LNCaP clone FGC (cell line): Measurements from ENCODE around the gene ABCG1.

Source experiments
- DNase-seq: peaks from one replicate; pipeline ENCODE4 v3.0.0-alpha.2; 2011; ENCODE audit warnings: low read depth
- H3K4me3 ChIP-seq: 2 replicates; pipeline ENCODE4 v1.5.1; 2011; ENCODE audit warnings: mild to moderate bottlenecking, low read depth, low read length, control low read depth
- TF ChIP-seq, protein P1 (sequence below): IDR thresholded peaks from 2 replicates; pipeline ENCODE4 v1.5.1; 2012; ENCODE audit warnings: mild to moderate bottlenecking; ENCODE audit not compliant: control insufficient read depth, insufficient read depth; ENCODE audit errors: extremely low read depth

ABCG1 gene

DNA sequence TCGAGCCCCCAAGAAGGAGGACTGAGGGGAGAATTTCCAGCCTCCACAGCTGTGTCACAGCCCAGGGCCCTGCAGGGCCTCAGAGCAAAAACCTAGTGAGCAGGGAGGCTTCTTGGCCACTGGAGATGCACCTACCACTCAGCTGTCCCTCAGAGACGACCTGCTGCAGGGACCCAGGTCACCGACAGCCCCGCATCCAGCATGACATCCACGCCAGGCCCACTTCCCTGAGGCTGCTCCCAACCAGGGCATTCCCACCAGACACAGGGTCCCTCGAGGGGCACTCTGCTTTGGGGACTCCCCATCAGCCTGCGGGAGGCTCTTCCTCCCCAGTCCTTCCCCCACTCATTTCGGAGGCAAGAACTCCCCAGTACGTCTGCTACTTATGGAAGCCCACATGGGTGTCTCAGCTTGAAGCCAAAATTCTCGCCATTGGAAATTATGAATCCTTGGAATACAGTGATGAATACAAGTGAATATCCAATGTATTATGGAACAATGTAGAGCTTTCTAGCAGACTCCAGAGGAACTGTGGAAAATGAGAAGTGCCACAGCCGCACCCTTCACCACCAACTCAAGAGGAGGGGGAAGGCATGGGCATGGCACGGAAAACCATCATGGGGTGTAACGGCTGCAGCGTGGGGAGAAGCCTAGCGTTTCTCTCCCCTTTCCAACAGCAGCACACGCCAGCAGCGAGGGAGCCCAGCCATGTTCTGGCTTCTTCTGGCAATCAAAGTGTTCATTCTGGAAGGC, 89.4 kb downstream of the ABCG1 start:
- no peak for DNase-seq
- H3K4me3 ChIP-seq: no peak overlapping the region
- TF ChIP-seq, protein P1, sequence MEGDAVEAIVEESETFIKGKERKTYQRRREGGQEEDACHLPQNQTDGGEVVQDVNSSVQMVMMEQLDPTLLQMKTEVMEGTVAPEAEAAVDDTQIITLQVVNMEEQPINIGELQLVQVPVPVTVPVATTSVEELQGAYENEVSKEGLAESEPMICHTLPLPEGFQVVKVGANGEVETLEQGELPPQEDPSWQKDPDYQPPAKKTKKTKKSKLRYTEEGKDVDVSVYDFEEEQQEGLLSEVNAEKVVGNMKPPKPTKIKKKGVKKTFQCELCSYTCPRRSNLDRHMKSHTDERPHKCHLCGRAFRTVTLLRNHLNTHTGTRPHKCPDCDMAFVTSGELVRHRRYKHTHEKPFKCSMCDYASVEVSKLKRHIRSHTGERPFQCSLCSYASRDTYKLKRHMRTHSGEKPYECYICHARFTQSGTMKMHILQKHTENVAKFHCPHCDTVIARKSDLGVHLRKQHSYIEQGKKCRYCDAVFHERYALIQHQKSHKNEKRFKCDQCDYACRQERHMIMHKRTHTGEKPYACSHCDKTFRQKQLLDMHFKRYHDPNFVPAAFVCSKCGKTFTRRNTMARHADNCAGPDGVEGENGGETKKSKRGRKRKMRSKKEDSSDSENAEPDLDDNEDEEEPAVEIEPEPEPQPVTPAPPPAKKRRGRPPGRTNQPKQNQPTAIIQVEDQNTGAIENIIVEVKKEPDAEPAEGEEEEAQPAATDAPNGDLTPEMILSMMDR: no peak

DNA sequence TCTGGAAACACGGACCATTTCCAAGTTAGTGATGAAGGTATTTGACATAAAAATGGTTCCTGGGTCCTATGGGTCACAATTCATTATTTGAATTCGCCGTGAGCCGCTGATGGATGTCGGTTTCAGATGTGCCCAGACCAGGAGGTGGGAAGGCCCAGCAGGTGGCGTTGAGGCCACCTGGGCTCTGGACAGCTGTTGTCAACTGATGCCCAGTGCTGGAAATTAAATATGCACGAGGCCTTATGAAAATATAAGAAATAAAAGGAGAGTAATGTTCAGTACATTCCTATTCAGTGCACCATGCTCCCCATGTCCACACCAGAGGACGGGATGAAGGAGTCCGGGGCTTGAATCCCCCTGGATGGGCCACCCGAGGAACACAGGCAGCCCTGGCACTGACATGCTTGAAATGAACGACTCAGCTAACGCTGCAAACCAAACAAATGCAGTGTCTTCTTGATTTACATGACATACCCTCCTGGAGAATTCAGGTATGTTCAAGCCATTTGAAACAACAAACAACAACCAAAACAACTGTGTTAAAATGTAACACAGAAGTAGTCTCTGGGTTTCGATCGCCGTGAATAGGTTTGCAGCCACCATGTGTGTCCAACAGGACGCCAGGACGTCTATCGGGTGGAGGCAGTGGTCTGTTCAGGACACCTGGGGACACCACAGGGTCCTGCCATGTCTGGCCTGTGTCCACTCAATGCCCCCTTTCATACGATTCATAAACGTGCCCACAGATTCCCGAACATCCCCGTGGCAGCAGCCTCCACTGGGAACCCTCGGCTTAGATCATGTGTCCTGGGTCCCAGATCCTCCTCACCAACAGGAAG, 90.2 kb downstream of the ABCG1 start:
- TF ChIP-seq, protein P1: peak; percentile 45
- H3K4me3 ChIP-seq: no peak overlapping the region
- DNase-seq: no peak

DNA sequence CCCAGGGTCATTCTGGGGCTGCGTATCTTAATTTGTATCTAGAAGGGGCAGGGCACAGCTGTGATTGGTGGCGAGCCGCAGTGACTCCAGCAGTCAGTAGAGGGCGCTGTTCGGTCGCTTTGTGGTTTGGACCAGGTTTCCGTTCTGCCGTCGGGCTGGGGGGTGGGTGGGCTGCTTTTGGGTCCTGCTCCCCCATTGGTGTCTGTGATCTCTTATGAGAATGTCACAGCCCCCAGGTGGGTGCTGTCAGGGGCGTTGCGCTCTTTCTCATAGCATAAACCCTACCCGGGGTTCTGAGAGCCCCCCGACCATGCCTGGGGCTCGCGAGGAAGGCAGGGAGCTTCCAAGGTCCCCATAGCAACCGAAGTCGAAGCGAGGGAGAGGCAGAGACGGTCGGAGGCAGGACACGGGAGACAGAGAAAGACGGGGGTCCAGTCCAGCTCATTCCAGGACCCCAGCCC, 90.8 kb downstream of the ABCG1 start:
- TF ChIP-seq, protein P1: peak; percentile 93
- H3K4me3 ChIP-seq: no peak overlapping the region
- DNase-seq: no peak

DNA sequence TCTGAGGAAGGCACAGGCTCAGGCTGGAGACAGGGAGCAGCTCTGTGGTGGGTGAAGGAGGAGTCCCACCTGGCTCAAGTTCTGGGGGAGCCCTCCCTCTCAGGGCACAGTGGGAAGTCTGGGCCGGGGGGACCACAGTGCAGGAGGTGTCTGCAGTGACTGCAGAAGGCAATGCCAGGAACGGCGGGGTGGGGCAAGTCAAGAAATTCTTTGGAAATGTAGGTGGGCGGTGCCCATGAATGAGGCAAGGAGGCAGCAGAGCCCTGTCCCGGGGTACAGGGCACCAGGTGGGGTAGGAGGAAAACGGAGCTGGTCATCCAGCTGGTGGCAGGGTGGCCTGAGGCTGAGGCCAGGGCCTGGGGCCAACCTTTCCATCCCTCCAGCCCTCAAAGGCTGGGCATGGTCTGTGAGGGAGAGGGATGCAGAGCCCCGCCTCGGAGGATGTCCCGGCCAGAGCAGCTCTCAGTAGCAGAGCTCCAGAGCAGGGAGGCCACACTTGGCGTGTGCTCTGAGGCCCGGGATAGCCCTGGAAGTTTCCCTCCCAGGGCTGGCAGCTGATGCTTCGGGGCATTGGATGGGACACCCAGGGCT, 91.6 kb downstream of the ABCG1 start:
- TF ChIP-seq, protein P1: no peak
- DNase-seq: no peak
- H3K4me3 ChIP-seq: no peak overlapping the region

DNA sequence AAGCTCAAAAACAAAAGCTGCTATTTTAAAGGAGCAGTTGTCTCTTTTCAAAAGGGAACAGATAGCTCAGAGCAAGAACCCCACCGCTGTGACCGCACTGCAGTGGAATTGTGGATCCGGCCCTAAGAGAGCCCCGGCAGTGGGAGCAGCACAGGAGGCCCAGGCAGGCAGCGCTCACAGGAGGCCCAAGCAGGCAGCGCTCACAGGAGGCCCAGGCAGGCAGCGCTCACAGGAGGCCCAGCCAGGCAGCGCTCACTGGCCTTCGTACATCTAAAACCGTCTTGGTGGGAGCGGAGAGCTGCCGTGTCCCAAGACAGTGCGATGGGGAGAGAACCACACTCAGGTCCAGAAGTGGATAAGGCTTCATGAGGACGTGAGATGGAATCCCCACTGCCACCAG, 92.2 kb downstream of the ABCG1 start:
- H3K4me3 ChIP-seq: no peak overlapping the region
- TF ChIP-seq, protein P1: no peak
- no peak for DNase-seq

DNA sequence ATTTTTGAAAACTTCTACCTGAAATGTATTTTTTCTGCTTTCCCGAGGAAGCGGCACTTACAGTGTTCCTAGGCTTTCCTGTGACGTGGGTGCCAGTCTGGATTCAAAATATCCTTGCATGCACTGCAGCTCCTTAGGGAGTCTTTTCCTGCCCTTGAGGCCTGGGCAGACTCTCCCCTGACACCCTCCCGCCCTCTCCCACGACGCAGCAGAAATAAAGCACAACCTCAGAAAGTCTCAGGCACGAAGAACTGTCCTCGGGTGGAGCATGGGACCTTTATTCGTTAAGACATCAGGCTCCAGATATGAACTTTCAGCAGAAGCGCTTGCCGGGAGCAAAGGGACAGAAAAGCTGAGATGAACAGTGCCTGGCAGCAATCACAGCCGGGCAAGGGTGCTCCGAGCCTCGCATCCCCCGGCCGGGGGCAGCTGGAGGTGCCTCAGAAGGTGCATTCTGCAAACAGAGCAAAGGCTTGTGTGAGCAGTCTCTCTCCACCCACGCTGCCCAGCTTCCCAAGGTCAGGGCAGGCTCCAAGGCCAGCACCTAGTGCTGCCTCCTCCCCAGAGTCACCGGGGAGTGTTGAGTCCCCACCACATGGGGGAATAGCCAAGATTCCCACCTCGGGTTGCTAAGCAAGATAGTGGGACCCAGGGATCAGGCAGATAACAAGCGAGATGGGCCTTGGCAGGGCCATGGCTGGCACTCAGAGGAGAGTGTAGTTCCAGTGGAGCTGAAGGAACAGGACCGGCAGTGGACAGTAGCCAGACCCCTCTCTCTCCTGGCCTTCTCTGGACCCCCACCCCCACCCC, 93.1 kb downstream of the ABCG1 start:
- TF ChIP-seq, protein P1: no peak
- no peak for DNase-seq
- no peak overlapping the region for H3K4me3 ChIP-seq
